GM12878 (cell line): Measurements from ENCODE around the gene CTAGE9. TPM values are rescaled to one million over a fixed set of nuclear protein-coding genes. Genes with fewer than 3 reads are reported as not detected.

Experiments used
- ATAC-seq: fragments of 200-7000 bp; cut with Tn5 transposase; 3 replicates; pipeline ENCODE4 v1.9.1; 2020; ENCODE audit warnings: mild to moderate bottlenecking, moderate library complexity
- BruUV-seq: library from RNA; stranded (reverse); fragments of 400-500 nt; replicated peaks from 2 replicates; lab custom pipeline; 2021; lab: Mats Ljungman, UMichigan
- CTCF ChIA-PET: fragments of 300-600 bp; sonication (Branson Sonifier 250); formaldehyde crosslinking; extraction: SDS; loops from one replicate; lab custom pipeline; 2021; ENCODE audit warnings: inconsistent platforms; lab: Yijun Ruan, JAX
- POLR2A ChIA-PET: fragments of 350-600 bp; formaldehyde crosslinking; extraction: SDS; loops from one replicate; lab custom pipeline; 2021; ENCODE audit warnings: inconsistent platforms; lab: Charles Lee
- RAD21 ChIA-PET: fragments of 300-600 bp; sonication (Branson Sonifier 250); formaldehyde crosslinking; loops from one replicate; lab custom pipeline; 2023; ENCODE audit warnings: antibody characterized with exemption; ENCODE audit not compliant: unreplicated experiment; lab: Charles Lee
- SMC1A ChIA-PET: fragments of 300-600 bp; sonication (Branson Sonifier 250); formaldehyde crosslinking; loops from one replicate; lab custom pipeline; 2023; ENCODE audit not compliant: unreplicated experiment, uncharacterized antibody; lab: Charles Lee
- DNase-seq: peaks from one replicate; pipeline ENCODE4 v3.0.0-alpha.2; 2011; ENCODE audit warnings: low read depth, low spot score
- FAIRE-seq: peaks from 3 replicates; lab custom pipeline; 2011; peaks lifted over from hg19 to GRCh38; lab: Jason Lieb, UNC
- H2AFZ ChIP-seq: 2 replicates; pipeline ENCODE4 v1.6.0; 2011; ENCODE audit warnings: low read depth, low read length, control low read depth; ENCODE audit not compliant: control insufficient read depth
- H3K27ac ChIP-seq: 2 replicates; pipeline ENCODE4 v1.5.1; 2011; ENCODE audit warnings: control low read depth; ENCODE audit not compliant: control insufficient read depth, insufficient read depth
- H3K27me3 ChIP-seq, 2 experiments: replicated peaks in 1 of 2; 2 replicates each; pipeline versions ENCODE4 v1.6.0 to v1.6.1; 2011; ENCODE audit warnings: low read length in 1 of 2; ENCODE audit not compliant: control insufficient read depth in 2 of 2, insufficient read depth in 2 of 2
- H3K36me3 ChIP-seq, 2 experiments: 2 replicates each; pipeline ENCODE4 v1.5.1; 2011; ENCODE audit warnings: low read length in 1 of 2; ENCODE audit not compliant: control insufficient read depth in 2 of 2, insufficient read depth in 2 of 2
- H3K4me1 ChIP-seq: 2 replicates; pipeline ENCODE4 v1.6.1; 2011; ENCODE audit warnings: mild to moderate bottlenecking, low read length, moderate library complexity, mixed read lengths; ENCODE audit not compliant: control insufficient read depth, insufficient read depth
- H3K4me2 ChIP-seq: 2 replicates; pipeline ENCODE4 v1.6.0; 2011; ENCODE audit warnings: control low read depth; ENCODE audit not compliant: control insufficient read depth, insufficient read depth
- H3K4me3 ChIP-seq: fragments of 200-600 bp; sonication (generic); 2 replicates; pipeline ENCODE4 v1.5.1; 2016
- H3K79me2 ChIP-seq: 2 replicates; pipeline ENCODE4 v1.6.0; 2011; ENCODE audit warnings: low read length; ENCODE audit not compliant: control insufficient read depth, insufficient read depth
- H3K9ac ChIP-seq: 2 replicates; pipeline ENCODE4 v1.8.0; 2011; ENCODE audit warnings: low read length, control low read depth, mixed read lengths; ENCODE audit not compliant: control insufficient read depth, insufficient read depth
- H3K9me3 ChIP-seq: replicated peaks from 3 replicates; pipeline ENCODE4 v1.5.1; 2011; ENCODE audit warnings: mild to moderate bottlenecking, low read length; ENCODE audit not compliant: control insufficient read depth, insufficient read depth
- H4K20me1 ChIP-seq: 2 replicates; pipeline ENCODE4 v1.6.0; 2011; ENCODE audit not compliant: control insufficient read depth, insufficient read depth
- BMI1 ChIP-seq: fragments of 450-650 bp; IDR thresholded peaks from 2 replicates; pipeline ENCODE4 v1.6.1; 2016; ENCODE audit warnings: mild to moderate bottlenecking, moderate library complexity, borderline replicate concordance
- HDAC2 ChIP-seq: fragments of 200-600 bp; sonication (generic); IDR thresholded peaks from 2 replicates; pipeline ENCODE4 v1.6.1; 2017
- RB1 ChIP-seq: fragments of 450-650 bp; formaldehyde crosslinking; IDR thresholded peaks from 2 replicates; pipeline ENCODE4 v1.6.1; 2017; ENCODE audit warnings: mild to moderate bottlenecking, borderline replicate concordance
- RUNX3 ChIP-seq: IDR thresholded peaks from 2 replicates; pipeline ENCODE4 v1.6.1; 2012; ENCODE audit warnings: low read length, inconsistent platforms
- SIN3A ChIP-seq: IDR thresholded peaks from 2 replicates; pipeline ENCODE4 v1.6.1; 2012; ENCODE audit warnings: low read depth, low read length, improper control_type of control experiment
- SIX5 ChIP-seq: IDR thresholded peaks from 2 replicates; pipeline ENCODE4 v1.6.1; 2011; ENCODE audit warnings: mild to moderate bottlenecking, low read depth, low read length, moderate library complexity; ENCODE audit not compliant: severe bottlenecking
- SMAD5 ChIP-seq: IDR thresholded peaks from 2 replicates; pipeline ENCODE4 v1.6.1; 2016; ENCODE audit warnings: antibody characterized with exemption, low read depth
- SMARCA5 ChIP-seq: fragments of 450-650 bp; IDR thresholded peaks from 2 replicates; pipeline ENCODE4 v1.6.1; 2017; ENCODE audit warnings: mild to moderate bottlenecking
- SRF ChIP-seq, 2 experiments: IDR thresholded peaks; 2 replicates each; pipeline ENCODE4 v1.6.1; 2011; ENCODE audit warnings: low read depth in 2 of 2, low read length in 2 of 2, mild to moderate bottlenecking in 1 of 2, moderate library complexity in 1 of 2
- WRNIP1 ChIP-seq: IDR thresholded peaks from 2 replicates; pipeline ENCODE4 v1.6.1; 2011; ENCODE audit warnings: low read depth, low read length, improper control_type of control experiment, borderline replicate concordance
- ZBED1 ChIP-seq: IDR thresholded peaks from 2 replicates; pipeline ENCODE4 v1.6.1; 2016; ENCODE audit warnings: borderline replicate concordance
- ZNF217 ChIP-seq: fragments of 450-650 bp; IDR thresholded peaks from 2 replicates; pipeline ENCODE4 v1.6.1; 2017; ENCODE audit warnings: antibody characterized with exemption, mild to moderate bottlenecking
- ZNF274 ChIP-seq: IDR thresholded peaks from one replicate; pipeline ENCODE4 v1.8.0; 2011; ENCODE audit not compliant: insufficient read length, insufficient read depth
- ZNF384 ChIP-seq: IDR thresholded peaks from 2 replicates; pipeline ENCODE4 v1.6.1; 2012; ENCODE audit warnings: low read depth, mild to moderate bottlenecking, low read length, improper control_type of control experiment, borderline replicate concordance
- WGBS: methylation state at CpG from one replicate; pipeline ENCODE4 v1.1.6; 2016; ENCODE audit warnings: low lambda C conversion rate; ENCODE audit not compliant: insufficient replicate concordance, insufficient coverage; ENCODE audit errors: missing lambda C conversion rate; 5-methylcytosine and 5-hydroxymethylcytosine counted together
- in situ Hi-C: fragments of 300-500 bp; cut with MboI; formaldehyde crosslinking; loops from 9 replicates; pipeline ENCODE4 v1.14.3; 2018; ENCODE audit warnings: mixed read lengths
- intact Hi-C: fragments of 100-400 bp; cut with micrococcal nuclease; formaldehyde crosslinking; loops from one replicate; pipeline ENCODE4 v1.14.2; 2022; ENCODE audit not compliant: unreplicated experiment
- polyA plus RNA-seq, 11 experiments: library from polyadenylated mRNA; depleted of rRNA in 4 of 11; unstranded in 6 of 11; stranded (reverse) in 5 of 11; fragments of >200 nt; fragmentation: Nextera tagmentation in 4 of 11; fragmentation: Illumina TruSeq in 1 of 11; extraction: Ambion mirVana in 4 of 11; extraction: Trizol in 1 of 11; gene quantifications; 1 replicate in 1 of 11; 2 replicates in 10 of 11; pipeline versions ENCODE4 v1.2.1 to v1.2.3, GENCODE V29; 2011 to 2016; ENCODE audit warnings: inconsistent platforms in 2 of 11, missing spikeins in 2 of 11, low read depth in 1 of 11
- total RNA-seq, 4 experiments: library from RNA; depleted of rRNA in 3 of 4; stranded (reverse); fragments of >200 nt in 3 of 4; fragmentation: Illumina TruSeq in 1 of 4; extraction: Trizol in 1 of 4; gene quantifications; 2 replicates each; pipeline versions ENCODE4 v1.2.1 to v1.2.3, GENCODE V29; 2013 to 2021
- TF ChIP-seq, protein P1 (sequence below): IDR thresholded peaks from 2 replicates; pipeline ENCODE4 v1.6.1; 2011; ENCODE audit warnings: low read depth, mild to moderate bottlenecking, low read length, moderate library complexity, borderline replicate concordance; ENCODE audit errors: extremely low read depth
- TF ChIP-seq, protein P2 (sequence below): fragments of 450-650 bp; formaldehyde crosslinking; IDR thresholded peaks from 2 replicates; pipeline ENCODE4 v1.5.0; 2022; ENCODE audit warnings: mild to moderate bottlenecking, missing genetic modification characterization

The CTAGE9 gene
- total and polyA plus RNA-seq, 10 of the 15 experiments (the other 5 are each of a cell fraction or from before 2014, with no cell fraction given): 0.06 TPM; not detected in 9

DNA sequence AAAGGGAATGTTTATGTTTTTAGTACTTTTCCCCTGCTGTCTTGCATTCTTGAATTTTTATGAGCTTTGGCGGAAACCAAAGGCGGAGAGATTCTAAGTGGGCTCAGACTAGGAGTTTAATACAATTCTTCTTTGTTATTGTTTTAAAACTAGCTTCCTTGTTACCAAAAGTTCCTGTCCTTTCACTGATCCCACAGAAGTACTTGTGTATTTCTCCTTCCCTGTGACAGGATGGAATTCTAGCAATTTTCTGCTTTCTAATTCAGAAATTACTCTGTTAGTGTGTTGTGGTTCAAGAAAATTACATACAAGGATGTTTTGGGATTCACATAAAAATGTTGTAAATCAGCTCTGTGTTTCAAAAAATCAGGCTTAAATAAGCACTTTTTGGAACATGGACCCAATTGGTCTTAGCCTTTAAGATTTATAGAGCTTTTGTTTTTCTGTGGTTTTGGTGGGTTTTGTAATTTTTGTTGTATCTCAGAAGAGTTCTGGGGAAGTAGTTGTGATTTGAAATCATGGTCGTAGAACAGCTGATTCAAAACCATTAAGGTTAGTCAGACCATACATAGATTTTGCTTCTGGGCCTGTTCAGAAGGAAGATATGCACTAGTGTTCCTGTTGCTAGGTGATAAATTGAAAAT lies 17.6 kb upstream of the CTAGE9 start:
- ChIA-PET RAD21 (no interaction called here), SMC1A (interaction anchor here (0.9 to 1.0 kb wide), 2 partner anchors 16 to 21 kb away, joined by 3 read pairs; no protein-coding TSS in a partner anchor), POLR2A (no interaction called here), CTCF (interaction anchor here (1.3 kb wide), 1 partner anchor 33 kb away, joined by 3 read pairs; no protein-coding TSS in a partner anchor)
- Histone ChIP-seq H3K4me3 (no peak overlapping the region), H3K9me3 (no peaks in the 10 kb centered on the region), H3K9ac (no peak overlapping the region), H3K4me1 (no peaks in the 10 kb centered on the region), H3K79me2 (no peaks in the 10 kb centered on the region), H3K4me2 (no peak overlapping the region), H4K20me1 (no peaks in the 10 kb centered on the region), H2AFZ (no peak overlapping the region), H3K36me3 (no peaks in the 10 kb centered on the region), H3K27me3 (no peaks in the 10 kb centered on the region), H3K27ac (no peak overlapping the region)
- no peak for TF ChIP-seq SMARCA5
- TF ChIP-seq SIX5: no peak
- TF ChIP-seq, protein P1, sequence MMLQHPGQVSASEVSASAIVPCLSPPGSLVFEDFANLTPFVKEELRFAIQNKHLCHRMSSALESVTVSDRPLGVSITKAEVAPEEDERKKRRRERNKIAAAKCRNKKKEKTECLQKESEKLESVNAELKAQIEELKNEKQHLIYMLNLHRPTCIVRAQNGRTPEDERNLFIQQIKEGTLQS: no peak
- TF ChIP-seq RB1: no peak
- TF ChIP-seq ZNF384: no peak
- TF ChIP-seq RUNX3: no peak
- ATAC-seq (no peak), DNase-seq (no peak), FAIRE-seq (no peak)
- 59% methylated on average over 3 of the region's 3 CpGs for WGBS
- no TSS peak for BruUV-seq
- intact Hi-C loops (no loop called here), in situ Hi-C loops (no loop called here)

DNA sequence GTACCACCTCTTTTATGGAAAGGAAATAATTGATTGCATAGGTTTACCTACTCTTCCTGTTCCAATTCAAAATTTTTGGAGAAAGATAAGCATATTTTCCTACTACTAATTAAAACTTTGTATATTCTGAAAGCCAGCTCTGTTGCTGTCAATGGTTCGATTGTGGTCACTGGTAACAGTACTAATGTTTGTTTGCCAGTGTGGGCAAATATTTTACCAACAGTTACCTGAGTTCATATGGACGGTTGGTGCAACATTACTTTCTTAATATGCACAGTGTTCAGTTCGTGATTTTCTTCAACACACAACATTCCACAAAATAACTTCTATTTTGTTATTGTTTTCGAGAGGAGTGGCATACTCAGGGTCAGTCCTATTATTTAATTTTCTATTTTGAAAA lies 17.1 kb upstream of the CTAGE9 start:
- 9% methylated on average over 4 of the region's 4 CpGs for WGBS
- FAIRE-seq: no peak
- no TSS peak for BruUV-seq
- TF ChIP-seq SIX5 (no peak), WRNIP1 (no peak), BMI1 (no peak), SRF (IDR thresholded peaks at IDR 0.05; ENCODE audit: low read depth in 2 of 2, low read length in 2 of 2) (no peak), SIN3A (no peak), ZNF217 (no peak), SMAD5 (no peak), ZBED1 (no peak), HDAC2 (no peak), ZNF274 (no peak)
- TF ChIP-seq, protein P2, sequence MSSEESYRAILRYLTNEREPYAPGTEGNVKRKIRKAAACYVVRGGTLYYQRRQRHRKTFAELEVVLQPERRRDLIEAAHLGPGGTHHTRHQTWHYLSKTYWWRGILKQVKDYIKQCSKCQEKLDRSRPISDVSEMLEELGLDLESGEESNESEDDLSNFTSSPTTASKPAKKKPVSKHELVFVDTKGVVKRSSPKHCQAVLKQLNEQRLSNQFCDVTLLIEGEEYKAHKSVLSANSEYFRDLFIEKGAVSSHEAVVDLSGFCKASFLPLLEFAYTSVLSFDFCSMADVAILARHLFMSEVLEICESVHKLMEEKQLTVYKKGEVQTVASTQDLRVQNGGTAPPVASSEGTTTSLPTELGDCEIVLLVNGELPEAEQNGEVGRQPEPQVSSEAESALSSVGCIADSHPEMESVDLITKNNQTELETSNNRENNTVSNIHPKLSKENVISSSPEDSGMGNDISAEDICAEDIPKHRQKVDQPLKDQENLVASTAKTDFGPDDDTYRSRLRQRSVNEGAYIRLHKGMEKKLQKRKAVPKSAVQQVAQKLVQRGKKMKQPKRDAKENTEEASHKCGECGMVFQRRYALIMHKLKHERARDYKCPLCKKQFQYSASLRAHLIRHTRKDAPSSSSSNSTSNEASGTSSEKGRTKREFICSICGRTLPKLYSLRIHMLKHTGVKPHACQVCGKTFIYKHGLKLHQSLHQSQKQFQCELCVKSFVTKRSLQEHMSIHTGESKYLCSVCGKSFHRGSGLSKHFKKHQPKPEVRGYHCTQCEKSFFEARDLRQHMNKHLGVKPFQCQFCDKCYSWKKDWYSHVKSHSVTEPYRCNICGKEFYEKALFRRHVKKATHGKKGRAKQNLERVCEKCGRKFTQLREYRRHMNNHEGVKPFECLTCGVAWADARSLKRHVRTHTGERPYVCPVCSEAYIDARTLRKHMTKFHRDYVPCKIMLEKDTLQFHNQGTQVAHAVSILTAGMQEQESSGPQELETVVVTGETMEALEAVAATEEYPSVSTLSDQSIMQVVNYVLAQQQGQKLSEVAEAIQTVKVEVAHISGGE (CRISPR knock-in tag): no peak

More for the DNA sequence above, 17.1 kb upstream of the CTAGE9 start:
- ChIA-PET SMC1A (no interaction called here), RAD21 (no interaction called here), CTCF (no interaction called here), POLR2A (no interaction called here)
- Histone ChIP-seq H3K27me3 (no peaks in the 10 kb centered on the region), H3K36me3 (no peaks in the 10 kb centered on the region), H4K20me1 (no peaks in the 10 kb centered on the region), H3K4me3 (no peak overlapping the region), H3K4me1 (no peaks in the 10 kb centered on the region), H3K27ac (no peak overlapping the region), H3K79me2 (no peaks in the 10 kb centered on the region), H3K9ac (no peak overlapping the region), H2AFZ (no peak overlapping the region), H3K9me3 (no peaks in the 10 kb centered on the region), H3K4me2 (no peak overlapping the region)
- no peak for ATAC-seq
- intact Hi-C loops (no loop called here), in situ Hi-C loops (no loop called here)
- DNase-seq: no peak
